ENCODE data around the gene CLDN9. TPM values are rescaled to one million over a fixed set of nuclear protein-coding genes. Genes with fewer than 3 reads are reported as not detected.

CLDN9 gene
- total and polyA plus RNA-seq, 9 of the 15 experiments (the other 6 are each of a cell fraction or from before 2014, with no cell fraction given) = 0.12 to 0.44 (median 0.22) TPM; not detected in 4

GRCh38 chr16:3023669-3024478 lies 11.2 kb downstream of the CLDN9 start, which contains the start of the genes HCFC1R1 and THOC6 (continued):
- TF ChIP-seq ETV5 (CRISPR knock-in tag; IDR thresholded peaks at IDR 0.05; ENCODE audit: low read depth) = peak; percentile 75
- no peak for TF ChIP-seq BRCA1 (IDR thresholded peaks at IDR 0.05)
- TF ChIP-seq BRCA1 (CRISPR knock-in tag; IDR thresholded peaks at IDR 0.05) = no peak
- TF ChIP-seq SNIP1 (IDR thresholded peaks at IDR 0.05; ENCODE audit: low read depth) = no peak
- peak; percentile 48; the same call in 1 of the 2 replicates for TF ChIP-seq MEF2D (tag; conservative IDR thresholded peaks at IDR 0.05; ENCODE audit: low read depth)
- peak; percentile 85 for TF ChIP-seq RAD51 (IDR thresholded peaks at IDR 0.05; ENCODE audit: borderline replicate concordance, low read depth)
- no peak for TF ChIP-seq EWSR1 (IDR thresholded peaks at IDR 0.05; ENCODE audit: borderline replicate concordance, low read depth, partially characterized antibody)
- no peak for TF ChIP-seq KDM1A (IDR thresholded peaks at IDR 0.05)
- TF ChIP-seq ZNF24 (IDR thresholded peaks at IDR 0.05) = no peak
- TF ChIP-seq JUNB (CRISPR knock-in tag; conservative IDR thresholded peaks at IDR 0.05) = no peak
- TF ChIP-seq ATF7 (IDR thresholded peaks at IDR 0.05) = peak; percentile 85
- no peak for TF ChIP-seq SRSF1 (IDR thresholded peaks at IDR 0.05; ENCODE audit: low read depth, low read length)
- peak; percentile 94 for TF ChIP-seq POLR2B (IDR thresholded peaks at IDR 0.05; ENCODE audit: low read depth, partially characterized antibody)
- TF ChIP-seq ZBTB8A (IDR thresholded peaks at IDR 0.05; ENCODE audit: partially characterized antibody) = no peak
- TF ChIP-seq WHSC1 (IDR thresholded peaks at IDR 0.05; ENCODE audit: low read length) = no peak
- TF ChIP-seq NFIC (IDR thresholded peaks at IDR 0.05) = peak; percentile 11; the same call in 1 of the 2 replicates
- no peak for TF ChIP-seq ADNP (tag; IDR thresholded peaks at IDR 0.05)
- no peak for TF ChIP-seq TAL1 (IDR thresholded peaks at IDR 0.05)
- no peak for TF ChIP-seq DMBX1 (CRISPR knock-in tag; IDR thresholded peaks at IDR 0.05; ENCODE audit: borderline replicate concordance)
- no peak for TF ChIP-seq RBM34 (IDR thresholded peaks at IDR 0.05; ENCODE audit: borderline replicate concordance, insufficient read depth, low read length)
- peak; percentile 71 for TF ChIP-seq POU5F1 (IDR thresholded peaks at IDR 0.05; ENCODE audit: borderline replicate concordance, low read depth, low read length, partially characterized antibody)
- no peak for TF ChIP-seq KLF10 (CRISPR knock-in tag; IDR thresholded peaks at IDR 0.05)
- no peak for TF ChIP-seq FOXA3 (CRISPR knock-in tag; conservative IDR thresholded peaks at IDR 0.05 in 1 of 2, IDR thresholded peaks at IDR 0.05 in 1 of 2)
- TF ChIP-seq MLLT1 (IDR thresholded peaks at IDR 0.05) = no peak
- TF ChIP-seq DPF2 (IDR thresholded peaks at IDR 0.05) = no peak
- peak; percentile 25 for TF ChIP-seq PHF20 (IDR thresholded peaks at IDR 0.05; ENCODE audit: partially characterized antibody)
- TF ChIP-seq ZNF512 (tag; IDR thresholded peaks at IDR 0.05) = no peak
- peak; percentile 90 for TF ChIP-seq SP1 (CRISPR knock-in tag; IDR thresholded peaks at IDR 0.05)
